Measurements from ENCODE around the gene LMX1A.

LMX1A gene

GRCh38 chr1:165174491-165174890, 182.0 kb downstream of the LMX1A start:
- Histone ChIP-seq H3K27ac (ENCODE audit: low read depth, low read length) (no peak overlapping the region), H3K9me3 (ENCODE audit: insufficient read depth, low read depth, low read length) (no peaks in the 10 kb centered on the region), H3K4me1 (ENCODE audit: insufficient read depth, low read length) (no peaks in the 10 kb centered on the region), H3K9ac (ENCODE audit: low read depth, low read length) (no peak overlapping the region), H3K27me3 (ENCODE audit: insufficient read depth, low read length) (no peaks in the 10 kb centered on the region), H3K4me3 (ENCODE audit: low read length) (no peak overlapping the region), H3K36me3 (ENCODE audit: insufficient read depth, low read length) (no peaks in the 10 kb centered on the region)
- 77% methylated on average over 4 of the region's 4 CpGs for WGBS

DNA sequence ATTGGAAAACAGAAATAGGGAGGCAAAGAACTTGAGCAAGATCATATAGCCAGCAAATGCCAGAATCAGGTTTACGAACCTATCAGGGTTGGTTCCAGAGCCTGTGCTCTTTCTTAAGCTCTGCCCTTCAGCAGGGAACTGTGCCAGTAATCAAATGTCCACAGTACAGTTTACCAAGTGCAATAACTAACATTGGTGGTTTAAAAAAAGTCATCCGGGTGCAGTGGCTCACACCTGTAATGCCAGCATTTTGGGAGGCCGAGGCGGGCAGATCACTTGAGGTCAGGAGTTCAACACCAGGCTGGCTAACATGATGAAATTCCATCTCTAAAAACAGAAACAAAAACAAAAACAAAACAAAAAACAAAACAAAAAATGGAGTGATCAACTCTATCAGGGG, 182.7 kb downstream of the LMX1A start:
- Histone ChIP-seq H3K27me3 (ENCODE audit: insufficient read depth, low read length) (no peaks in the 10 kb centered on the region), H3K27ac (ENCODE audit: low read depth, low read length) (no peak overlapping the region), H3K9me3 (ENCODE audit: insufficient read depth, low read depth, low read length) (no peaks in the 10 kb centered on the region), H3K9ac (ENCODE audit: low read depth, low read length) (no peak overlapping the region), H3K4me3 (ENCODE audit: low read length) (no peak overlapping the region), H3K4me1 (ENCODE audit: insufficient read depth, low read length) (no peaks in the 10 kb centered on the region), H3K36me3 (ENCODE audit: insufficient read depth, low read length) (no peaks in the 10 kb centered on the region)
- WGBS, result 92% methylated on average over 4 of the region's 4 CpGs

GRCh38 chr1:165173409-165173808, 183.1 kb downstream of the LMX1A start:
- H3K4me1 ChIP-seq (ENCODE audit: insufficient read depth, low read length), result no peaks in the 10 kb centered on the region
- WGBS, result 92% methylated on average over 2 of the region's 2 CpGs
- H3K9me3 ChIP-seq (ENCODE audit: insufficient read depth, low read depth, low read length), result no peaks in the 10 kb centered on the region
- no peak overlapping the region for H3K9ac ChIP-seq (ENCODE audit: low read depth, low read length)
- H3K27me3 ChIP-seq (ENCODE audit: insufficient read depth, low read length), result no peaks in the 10 kb centered on the region
- no peak overlapping the region for H3K4me3 ChIP-seq (ENCODE audit: low read length)
- no peaks in the 10 kb centered on the region for H3K36me3 ChIP-seq (ENCODE audit: insufficient read depth, low read length)
- no peak overlapping the region for H3K27ac ChIP-seq (ENCODE audit: low read depth, low read length)

DNA sequence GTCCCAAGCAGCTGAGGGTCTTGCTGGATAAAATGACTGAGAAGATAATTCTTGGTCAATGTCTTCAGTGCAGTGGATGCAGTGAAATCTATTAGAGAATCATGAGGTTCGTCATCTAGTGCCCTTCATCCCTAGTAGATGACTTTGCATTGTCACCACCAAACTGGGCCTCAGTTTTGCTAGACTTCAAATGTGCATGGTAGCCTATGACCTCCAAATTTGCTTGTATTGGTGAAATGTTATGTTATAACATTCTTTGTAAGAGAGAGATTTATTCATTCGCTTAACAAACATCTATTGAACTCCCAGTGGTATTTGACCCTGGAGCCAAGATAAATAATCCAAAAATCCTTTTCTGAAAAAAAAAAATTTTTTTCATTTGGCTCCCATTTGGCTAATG, 183.8 kb downstream of the LMX1A start:
- H3K36me3 ChIP-seq (ENCODE audit: insufficient read depth, low read length), result no peaks in the 10 kb centered on the region
- H3K4me3 ChIP-seq (ENCODE audit: low read length), result no peak overlapping the region
- no peak overlapping the region for H3K27ac ChIP-seq (ENCODE audit: low read depth, low read length)
- no peak overlapping the region for H3K9ac ChIP-seq (ENCODE audit: low read depth, low read length)
- no peaks in the 10 kb centered on the region for H3K4me1 ChIP-seq (ENCODE audit: insufficient read depth, low read length)
- H3K9me3 ChIP-seq (ENCODE audit: insufficient read depth, low read depth, low read length), result no peaks in the 10 kb centered on the region
- H3K27me3 ChIP-seq (ENCODE audit: insufficient read depth, low read length), result no peaks in the 10 kb centered on the region
- 89% methylated on average over 1 of the region's 2 CpGs for WGBS

GRCh38 chr1:165169729-165170128, 186.8 kb downstream of the LMX1A start:
- Histone ChIP-seq H3K36me3 (ENCODE audit: insufficient read depth, low read length) (no peaks in the 10 kb centered on the region), H3K4me1 (ENCODE audit: insufficient read depth, low read length) (no peaks in the 10 kb centered on the region), H3K4me3 (ENCODE audit: low read length) (no peak overlapping the region), H3K9ac (ENCODE audit: low read depth, low read length) (no peak overlapping the region), H3K9me3 (ENCODE audit: insufficient read depth, low read depth, low read length) (no peaks in the 10 kb centered on the region), H3K27ac (ENCODE audit: low read depth, low read length) (no peak overlapping the region), H3K27me3 (ENCODE audit: insufficient read depth, low read length) (no peaks in the 10 kb centered on the region)
- 96% methylated on average over 3 of the region's 3 CpGs for whole genome bisulfite sequencing

GRCh38 chr1:165169028-165169427, 187.5 kb downstream of the LMX1A start:
- H3K27me3 ChIP-seq (ENCODE audit: insufficient read depth, low read length), result no peaks in the 10 kb centered on the region
- WGBS, result 97% methylated on average over 1 of the region's 1 CpG
- H3K9me3 ChIP-seq (ENCODE audit: insufficient read depth, low read depth, low read length), result no peaks in the 10 kb centered on the region
- no peak overlapping the region for H3K4me3 ChIP-seq (ENCODE audit: low read length)
- H3K36me3 ChIP-seq (ENCODE audit: insufficient read depth, low read length), result no peaks in the 10 kb centered on the region
- H3K27ac ChIP-seq (ENCODE audit: low read depth, low read length), result no peak overlapping the region
- no peak overlapping the region for H3K9ac ChIP-seq (ENCODE audit: low read depth, low read length)
- no peaks in the 10 kb centered on the region for H3K4me1 ChIP-seq (ENCODE audit: insufficient read depth, low read length)

DNA sequence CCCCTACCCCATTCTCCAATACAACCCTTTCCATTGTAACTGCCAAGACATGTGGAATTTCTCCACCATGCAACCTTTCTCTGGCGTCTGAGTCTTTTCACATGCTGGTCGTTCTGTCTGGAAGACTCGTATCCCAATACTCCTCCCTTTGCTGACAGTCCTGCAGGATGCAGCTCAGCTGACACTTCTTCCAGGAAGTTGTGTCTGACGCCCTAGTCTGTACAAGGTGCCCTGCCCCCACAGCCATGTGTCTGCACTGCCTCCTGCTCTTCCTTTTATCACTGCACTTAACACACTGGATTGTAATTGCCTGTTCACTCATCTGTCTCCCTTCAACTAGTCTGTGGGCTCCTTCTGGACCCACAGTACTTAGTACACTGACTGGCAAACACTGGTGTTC, 188.0 kb downstream of the LMX1A start:
- WGBS, result 75% methylated on average over 4 of the region's 4 CpGs
- Histone ChIP-seq H3K27me3 (ENCODE audit: insufficient read depth, low read length) (no peaks in the 10 kb centered on the region), H3K9ac (ENCODE audit: low read depth, low read length) (no peak overlapping the region), H3K4me1 (ENCODE audit: insufficient read depth, low read length) (no peaks in the 10 kb centered on the region), H3K36me3 (ENCODE audit: insufficient read depth, low read length) (no peaks in the 10 kb centered on the region), H3K4me3 (ENCODE audit: low read length) (no peak overlapping the region), H3K27ac (ENCODE audit: low read depth, low read length) (no peak overlapping the region), H3K9me3 (ENCODE audit: insufficient read depth, low read depth, low read length) (no peaks in the 10 kb centered on the region)

DNA sequence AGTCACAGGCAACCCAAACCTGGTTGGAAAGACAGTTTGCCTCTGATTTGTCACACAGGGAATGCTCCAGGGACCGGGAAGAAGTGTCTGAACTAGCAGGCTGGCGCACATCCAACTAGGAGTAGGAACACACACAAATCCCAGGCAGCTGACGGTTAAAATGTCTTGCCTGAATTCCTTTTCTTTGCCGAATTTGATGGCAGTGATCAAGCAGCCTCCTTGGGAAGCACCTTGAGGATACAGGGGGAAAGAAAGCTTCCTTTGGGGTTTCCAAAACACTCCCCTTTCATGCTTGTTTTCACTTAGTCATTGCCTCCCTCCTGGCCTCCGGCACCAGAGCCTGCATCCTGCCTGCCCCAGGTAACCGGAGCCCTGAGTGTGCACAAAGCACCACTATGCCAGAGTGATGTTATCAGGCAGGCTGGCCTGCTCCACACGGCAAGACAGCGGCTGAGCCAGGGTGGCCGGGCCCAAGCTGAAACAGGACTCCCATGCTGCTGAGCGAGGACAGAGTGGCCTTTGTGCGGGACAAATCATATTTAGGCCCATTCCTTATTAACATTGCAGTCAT, 193.8 kb downstream of the LMX1A start:
- no peak overlapping the region for H3K27ac ChIP-seq (ENCODE audit: low read depth, low read length)
- 89% methylated on average over 11 of the region's 11 CpGs for WGBS
- H3K9ac ChIP-seq (ENCODE audit: low read depth, low read length), result no peak overlapping the region
- no peaks in the 10 kb centered on the region for H3K36me3 ChIP-seq (ENCODE audit: insufficient read depth, low read length)
- no peaks in the 10 kb centered on the region for H3K4me1 ChIP-seq (ENCODE audit: insufficient read depth, low read length)
- no peaks in the 10 kb centered on the region for H3K9me3 ChIP-seq (ENCODE audit: insufficient read depth, low read depth, low read length)
- H3K27me3 ChIP-seq (ENCODE audit: insufficient read depth, low read length), result no peaks in the 10 kb centered on the region
- H3K4me3 ChIP-seq (ENCODE audit: low read length), result no peak overlapping the region

GRCh38 chr1:165161130-165161529, 195.4 kb downstream of the LMX1A start:
- WGBS, result 86% methylated on average over 4 of the region's 4 CpGs
- H3K4me3 ChIP-seq (ENCODE audit: low read length), result no peak overlapping the region
- no peaks in the 10 kb centered on the region for H3K36me3 ChIP-seq (ENCODE audit: insufficient read depth, low read length)
- no peak overlapping the region for H3K27ac ChIP-seq (ENCODE audit: low read depth, low read length)
- H3K9ac ChIP-seq (ENCODE audit: low read depth, low read length), result no peak overlapping the region
- H3K4me1 ChIP-seq (ENCODE audit: insufficient read depth, low read length), result no peaks in the 10 kb centered on the region
- 0 out of 2 replicates have a peak, but pooled peaks cover 3% of the 10 kb centered on the region for H3K27me3 ChIP-seq (ENCODE audit: insufficient read depth, low read length)
- H3K9me3 ChIP-seq (ENCODE audit: insufficient read depth, low read depth, low read length), result no peaks in the 10 kb centered on the region

- Histone ChIP-seq H3K9me3 (ENCODE audit: insufficient read depth, low read depth, low read length) (no peaks in the 10 kb centered on the region), H3K9ac (ENCODE audit: low read depth, low read length) (no peak overlapping the region), H3K4me1 (ENCODE audit: insufficient read depth, low read length) (no peaks in the 10 kb centered on the region), H3K4me3 (ENCODE audit: low read length) (no peak overlapping the region), H3K27ac (ENCODE audit: low read depth, low read length) (no peak overlapping the region), H3K36me3 (ENCODE audit: insufficient read depth, low read length) (no peaks in the 10 kb centered on the region), H3K27me3 (ENCODE audit: insufficient read depth, low read length) (0 out of 2 replicates have a peak, but pooled peaks cover 3% of the 10 kb centered on the region)
- WGBS, result 87% methylated on average over 5 of the region's 5 CpGs
These were observed 203.3 kb downstream of the LMX1A start for GRCh38 chr1:165153182-165153581.

DNA sequence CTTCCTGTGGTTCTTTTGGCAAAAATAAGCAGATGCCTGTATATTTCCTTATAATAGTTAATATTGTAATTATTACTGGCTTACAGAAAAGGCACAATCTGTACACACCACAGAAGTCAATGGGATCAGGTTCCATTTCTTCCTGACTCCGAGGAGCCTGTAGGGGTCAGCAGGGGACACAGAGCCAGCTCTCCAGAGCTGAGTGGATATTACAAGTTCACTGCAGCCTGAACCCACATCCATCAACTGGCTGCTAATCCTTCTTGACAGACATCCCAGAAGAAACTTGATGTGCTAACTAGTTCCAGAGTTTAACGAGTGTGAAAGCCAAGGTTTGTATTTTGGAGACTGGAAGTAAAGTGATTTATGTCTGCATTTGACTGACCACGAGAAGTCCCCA, 203.8 kb downstream of the LMX1A start:
- Histone ChIP-seq H3K27me3 (ENCODE audit: insufficient read depth, low read length) (0 out of 2 replicates have a peak, but pooled peaks cover 3% of the 10 kb centered on the region), H3K4me3 (ENCODE audit: low read length) (no peak overlapping the region), H3K9me3 (ENCODE audit: insufficient read depth, low read depth, low read length) (no peaks in the 10 kb centered on the region), H3K36me3 (ENCODE audit: insufficient read depth, low read length) (no peaks in the 10 kb centered on the region), H3K4me1 (ENCODE audit: insufficient read depth, low read length) (no peaks in the 10 kb centered on the region), H3K27ac (ENCODE audit: low read depth, low read length) (no peak overlapping the region), H3K9ac (ENCODE audit: low read depth, low read length) (no peak overlapping the region)
- WGBS, result 43% methylated on average over 3 of the region's 3 CpGs

GRCh38 chr1:165152109-165152508, 204.4 kb downstream of the LMX1A start:
- H3K27ac ChIP-seq (ENCODE audit: low read depth, low read length), result no peak overlapping the region
- H3K4me1 ChIP-seq (ENCODE audit: insufficient read depth, low read length), result no peaks in the 10 kb centered on the region
- 89% methylated on average over 5 of the region's 5 CpGs for WGBS
- H3K9ac ChIP-seq (ENCODE audit: low read depth, low read length), result no peak overlapping the region
- H3K36me3 ChIP-seq (ENCODE audit: insufficient read depth, low read length), result no peaks in the 10 kb centered on the region
- no peaks in the 10 kb centered on the region for H3K27me3 ChIP-seq (ENCODE audit: insufficient read depth, low read length)
- no peaks in the 10 kb centered on the region for H3K9me3 ChIP-seq (ENCODE audit: insufficient read depth, low read depth, low read length)
- H3K4me3 ChIP-seq (ENCODE audit: low read length), result no peak overlapping the region
